ENCODE results near the gene CAMK2A. TPM values are rescaled to one million over a fixed set of nuclear protein-coding genes. Genes with fewer than 3 reads are reported as not detected.
A peak's percentile ranks its signal among the peaks of the same experiment; 100 is the strongest.

The CAMK2A gene
- total RNA-seq, 2 experiments from 2014 or later: not detected

DNA sequence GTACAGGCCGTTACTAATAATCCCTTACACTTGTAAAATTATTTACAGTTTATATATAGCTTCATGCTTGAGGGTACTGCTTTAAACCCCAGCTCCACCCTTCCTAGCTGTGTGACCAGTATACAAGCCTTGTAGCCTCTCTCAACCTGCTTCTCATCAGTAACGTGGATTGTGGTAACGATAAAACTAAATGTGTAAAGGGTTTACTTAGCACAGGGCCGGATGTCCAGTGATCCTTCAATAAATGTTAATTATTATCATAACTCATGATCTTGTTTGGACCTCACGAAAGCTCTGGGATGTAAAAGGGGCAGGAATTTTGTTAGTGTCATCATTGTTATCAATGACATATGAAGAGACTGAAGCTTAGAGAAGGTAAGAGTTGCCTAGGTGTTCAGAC lies 20.7 kb upstream of the CAMK2A start:
- no peaks in the 10 kb centered on the region for H3K9me3 ChIP-seq (ENCODE audit: low read length)
- no peak overlapping the region for H2AFZ ChIP-seq (ENCODE audit: low read length)
- H3K4me3 ChIP-seq (ENCODE audit: low read depth, low read length, poor library complexity, severe bottlenecking): no peak overlapping the region
- no peaks in the 10 kb centered on the region for H3K36me3 ChIP-seq (ENCODE audit: insufficient read depth, low read length)
- no peak for DNase-seq (ENCODE audit: low spot score)
- H4K20me1 ChIP-seq (ENCODE audit: insufficient read depth, low read length): no peaks in the 10 kb centered on the region
- H3K4me2 ChIP-seq (ENCODE audit: low read length): no peak overlapping the region
- H3K27ac ChIP-seq (ENCODE audit: low read depth, low read length, poor library complexity, severe bottlenecking): no peak overlapping the region
- H3K79me2 ChIP-seq (ENCODE audit: insufficient read depth, low read depth, low read length): no peaks in the 10 kb centered on the region
- POLR2A ChIA-PET: interaction anchor here (1.0 to 1.2 kb wide), 2 partner anchors 10 to 18 kb away, joined by 3 read pairs; no protein-coding TSS in a partner anchor
- no peak for TF ChIP-seq EZH2phosphoT487 (IDR thresholded peaks at IDR 0.05; ENCODE audit: borderline replicate concordance, low read depth, low read length)
- no peaks in the 10 kb centered on the region for H3K4me1 ChIP-seq (ENCODE audit: insufficient read depth, low read length, poor library complexity, severe bottlenecking)
- CTCF ChIA-PET (ENCODE audit: unreplicated experiment): no interaction called here
- intact Hi-C loops (cut with micrococcal nuclease; ENCODE audit: unreplicated experiment): no loop called here
- no TSS peak for BruUV-seq (replicated peaks)
- H3K9me2 ChIP-seq (ENCODE audit: insufficient read depth, low read length): no peaks in the 10 kb centered on the region

DNA sequence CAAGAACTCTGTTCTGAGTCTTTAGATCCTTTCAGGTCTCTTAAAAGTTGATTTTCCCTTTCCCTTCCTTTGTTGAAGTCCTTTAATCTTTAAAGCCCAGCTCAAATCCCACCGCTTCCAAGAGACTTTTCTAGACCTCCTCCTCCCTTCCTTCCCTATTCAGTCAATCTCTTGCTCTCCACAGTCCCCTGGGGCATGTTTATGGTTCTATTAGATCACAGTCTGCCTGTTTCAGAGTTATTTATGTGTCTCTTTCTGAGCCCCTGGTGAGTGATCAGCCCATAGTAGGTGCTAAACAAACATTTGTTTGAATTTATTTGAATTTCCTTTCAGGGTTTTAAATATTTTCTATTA lies 20.3 kb upstream of the CAMK2A start:
- Histone ChIP-seq H3K4me1 (ENCODE audit: insufficient read depth, low read length, poor library complexity, severe bottlenecking) (no peaks in the 10 kb centered on the region), H3K4me2 (ENCODE audit: low read length) (no peak overlapping the region), H3K9me3 (ENCODE audit: low read length) (no peaks in the 10 kb centered on the region), H3K79me2 (ENCODE audit: insufficient read depth, low read depth, low read length) (no peaks in the 10 kb centered on the region), H3K9me2 (ENCODE audit: insufficient read depth, low read length) (no peaks in the 10 kb centered on the region), H3K27ac (ENCODE audit: low read depth, low read length, poor library complexity, severe bottlenecking) (no peak overlapping the region), H3K36me3 (ENCODE audit: insufficient read depth, low read length) (no peaks in the 10 kb centered on the region), H4K20me1 (ENCODE audit: insufficient read depth, low read length) (no peaks in the 10 kb centered on the region), H2AFZ (ENCODE audit: low read length) (no peak overlapping the region), H3K4me3 (ENCODE audit: low read depth, low read length, poor library complexity, severe bottlenecking) (no peak overlapping the region)
- no TSS peak for BruUV-seq (replicated peaks)
- ChIA-PET POLR2A (interaction anchor here (1.0 to 1.2 kb wide), 2 partner anchors 10 to 18 kb away, joined by 3 read pairs; no protein-coding TSS in a partner anchor), CTCF (ENCODE audit: unreplicated experiment) (no interaction called here)
- TF ChIP-seq EZH2phosphoT487 (IDR thresholded peaks at IDR 0.05; ENCODE audit: borderline replicate concordance, low read depth, low read length): no peak
- TF ChIP-seq, protein P1, sequence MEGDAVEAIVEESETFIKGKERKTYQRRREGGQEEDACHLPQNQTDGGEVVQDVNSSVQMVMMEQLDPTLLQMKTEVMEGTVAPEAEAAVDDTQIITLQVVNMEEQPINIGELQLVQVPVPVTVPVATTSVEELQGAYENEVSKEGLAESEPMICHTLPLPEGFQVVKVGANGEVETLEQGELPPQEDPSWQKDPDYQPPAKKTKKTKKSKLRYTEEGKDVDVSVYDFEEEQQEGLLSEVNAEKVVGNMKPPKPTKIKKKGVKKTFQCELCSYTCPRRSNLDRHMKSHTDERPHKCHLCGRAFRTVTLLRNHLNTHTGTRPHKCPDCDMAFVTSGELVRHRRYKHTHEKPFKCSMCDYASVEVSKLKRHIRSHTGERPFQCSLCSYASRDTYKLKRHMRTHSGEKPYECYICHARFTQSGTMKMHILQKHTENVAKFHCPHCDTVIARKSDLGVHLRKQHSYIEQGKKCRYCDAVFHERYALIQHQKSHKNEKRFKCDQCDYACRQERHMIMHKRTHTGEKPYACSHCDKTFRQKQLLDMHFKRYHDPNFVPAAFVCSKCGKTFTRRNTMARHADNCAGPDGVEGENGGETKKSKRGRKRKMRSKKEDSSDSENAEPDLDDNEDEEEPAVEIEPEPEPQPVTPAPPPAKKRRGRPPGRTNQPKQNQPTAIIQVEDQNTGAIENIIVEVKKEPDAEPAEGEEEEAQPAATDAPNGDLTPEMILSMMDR (conservative IDR thresholded peaks at IDR 0.05; ENCODE audit: low read length): no peak
- intact Hi-C loops (cut with micrococcal nuclease; ENCODE audit: unreplicated experiment): no loop called here
- no peak for DNase-seq (ENCODE audit: low spot score)

GRCh38 chr5:150309101-150309885 lies 19.7 kb upstream of the CAMK2A start:
- BruUV-seq (replicated peaks): no TSS peak
- no peaks in the 10 kb centered on the region for H3K9me3 ChIP-seq (ENCODE audit: low read length)
- no peaks in the 10 kb centered on the region for H3K79me2 ChIP-seq (ENCODE audit: insufficient read depth, low read depth, low read length)
- H3K4me1 ChIP-seq (ENCODE audit: insufficient read depth, low read length, poor library complexity, severe bottlenecking): no peaks in the 10 kb centered on the region
- TF ChIP-seq, protein P1 (conservative IDR thresholded peaks at IDR 0.05; ENCODE audit: low read length): no peak
- TF ChIP-seq EZH2phosphoT487 (IDR thresholded peaks at IDR 0.05; ENCODE audit: borderline replicate concordance, low read depth, low read length): no peak
- no peaks in the 10 kb centered on the region for H3K9me2 ChIP-seq (ENCODE audit: insufficient read depth, low read length)
- H2AFZ ChIP-seq (ENCODE audit: low read length): no peak overlapping the region
- ChIA-PET CTCF (ENCODE audit: unreplicated experiment) (no interaction called here), POLR2A (interaction anchor here (1.0 to 1.3 kb wide), 3 partner anchors 9 to 39 kb away, joined by 3 to 6 read pairs (median 3); no protein-coding TSS in a partner anchor)
- no peak overlapping the region for H3K27ac ChIP-seq (ENCODE audit: low read depth, low read length, poor library complexity, severe bottlenecking)
- no peak overlapping the region for H3K4me2 ChIP-seq (ENCODE audit: low read length)
- no peaks in the 10 kb centered on the region for H3K36me3 ChIP-seq (ENCODE audit: insufficient read depth, low read length)
- intact Hi-C loops (cut with micrococcal nuclease; ENCODE audit: unreplicated experiment): no loop called here
- DNase-seq (ENCODE audit: low spot score): peak; percentile 3
- H3K4me3 ChIP-seq (ENCODE audit: low read depth, low read length, poor library complexity, severe bottlenecking): no peak overlapping the region
- no peaks in the 10 kb centered on the region for H4K20me1 ChIP-seq (ENCODE audit: insufficient read depth, low read length)
